Pons (tissue), 1 donor: Measurements from ENCODE around the gene TENT5C.

Experiments used
- DNase-seq: peaks from one replicate; pipeline ENCODE4 v3.0.0-alpha.2; 2016; ENCODE audit warnings: low spot score

TENT5C gene

DNA sequence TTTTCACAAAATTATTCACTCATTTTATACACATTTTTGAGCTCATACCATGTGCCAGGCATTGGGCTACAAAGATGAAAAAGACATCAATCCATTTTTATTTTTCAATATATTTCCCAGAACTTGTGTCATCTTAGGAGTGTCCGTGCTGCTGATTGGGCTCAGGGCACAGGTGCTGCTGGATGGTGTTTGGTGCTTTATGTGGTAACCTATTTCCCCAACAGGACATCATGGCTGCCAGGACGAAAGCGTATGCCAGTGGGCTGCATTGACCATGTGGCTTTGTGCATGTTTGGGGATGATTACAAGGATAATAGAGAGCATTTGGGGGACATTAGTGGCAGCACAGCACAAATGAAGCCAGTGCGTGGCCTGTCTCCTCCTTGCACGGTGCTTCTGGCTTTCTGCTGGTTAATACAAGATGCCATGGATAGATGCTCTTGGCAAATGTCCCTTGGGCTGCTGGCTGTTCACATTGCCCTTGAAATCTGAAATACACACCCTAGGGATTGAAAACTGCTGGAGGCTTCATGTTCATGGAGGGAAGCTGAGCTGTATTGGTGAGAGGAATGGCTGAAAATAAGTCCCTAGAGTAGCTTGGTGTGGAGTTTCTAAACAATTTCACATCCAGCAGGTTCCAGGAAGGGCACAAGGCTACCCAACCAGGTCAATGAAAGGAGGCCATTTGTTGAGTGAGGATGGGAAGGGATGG, 52.3 kb downstream of the TENT5C start:
- no peak for DNase-seq

DNA sequence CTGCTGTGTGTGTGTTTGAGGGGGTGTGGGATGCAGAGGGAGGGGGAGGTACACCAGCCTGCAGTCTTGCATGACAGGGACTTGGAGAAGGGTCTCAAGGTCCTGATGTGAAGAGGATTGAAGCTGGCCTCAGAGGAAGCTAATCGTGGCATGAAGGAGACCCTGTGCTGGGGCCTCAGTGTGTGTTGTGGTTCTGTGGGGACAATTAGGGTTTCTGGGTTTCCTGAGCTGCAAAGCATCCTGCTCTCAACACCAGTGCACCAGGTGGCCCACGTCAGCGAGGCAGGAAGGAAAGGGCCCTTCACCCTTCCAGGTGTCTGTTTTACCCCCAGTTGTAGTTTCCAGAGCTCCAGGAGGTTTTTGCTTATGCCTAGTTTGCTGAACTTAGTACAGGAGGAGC, 52.8 kb downstream of the TENT5C start:
- no peak for DNase-seq

DNA sequence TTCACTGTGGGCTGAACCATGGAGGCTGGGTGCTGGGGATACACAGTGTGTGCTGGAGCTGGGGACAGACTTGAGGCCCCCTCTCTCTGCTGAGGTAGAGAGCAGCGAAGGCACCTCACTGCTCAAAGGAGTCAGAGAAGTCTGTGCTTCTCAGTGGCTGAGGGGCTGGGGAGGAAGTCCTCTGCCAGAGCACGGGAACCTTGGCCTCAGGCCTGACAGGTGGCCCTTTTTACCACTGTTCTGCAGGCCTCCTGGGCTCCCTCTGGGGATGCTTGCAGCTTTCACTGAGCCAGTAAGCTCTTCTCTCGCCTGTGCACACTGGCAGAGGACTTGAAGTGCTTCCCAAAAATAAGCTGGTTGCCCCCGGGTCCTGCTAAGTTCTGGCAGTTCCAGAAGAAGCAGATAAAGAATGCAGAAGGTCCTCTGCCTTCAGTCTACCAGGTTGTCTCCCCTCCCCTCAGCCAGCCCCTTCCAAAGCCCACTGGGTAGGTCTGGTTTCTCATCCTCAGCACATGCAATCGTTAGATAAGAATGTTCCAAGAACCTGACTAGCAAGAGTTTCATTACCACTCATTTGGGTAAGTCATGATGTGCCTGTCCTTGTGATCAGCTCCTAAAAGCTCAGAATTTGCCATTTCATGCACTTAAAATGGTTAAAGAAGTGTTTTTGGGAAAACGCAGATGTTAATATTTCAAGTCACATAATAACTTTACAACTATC, 53.9 kb downstream of the TENT5C start:
- DNase-seq, result no peak

DNA sequence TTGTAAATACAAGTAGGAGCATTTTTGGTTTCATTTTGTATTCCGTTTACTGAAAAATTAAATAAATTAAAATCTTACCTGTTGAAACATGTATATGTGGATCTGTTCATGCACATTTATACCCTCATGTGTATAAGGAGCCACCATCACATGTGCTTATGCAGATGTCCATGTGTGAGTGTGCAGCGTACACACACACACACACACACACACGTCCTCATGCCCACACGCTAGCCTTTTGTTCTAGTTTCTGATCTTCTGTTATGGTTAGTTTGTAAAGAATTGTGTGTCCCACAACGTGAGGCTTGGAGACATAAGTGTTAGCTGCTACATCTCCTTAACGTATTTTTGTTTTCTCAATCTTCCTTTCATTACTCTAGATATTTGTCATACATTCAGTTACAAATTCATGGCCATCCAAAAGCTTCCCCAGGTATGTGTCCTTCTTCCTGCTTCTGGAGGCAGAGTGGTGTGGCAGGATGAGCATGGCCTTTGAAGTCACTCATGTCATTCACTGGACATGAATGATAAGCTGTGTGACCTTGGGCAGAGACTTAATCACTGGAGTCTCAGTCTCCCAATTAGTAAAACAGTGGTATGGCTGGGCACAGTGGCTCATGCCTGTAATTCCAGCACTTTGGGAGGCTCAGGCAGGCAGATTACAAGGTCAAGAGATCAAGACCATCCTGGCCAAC, 54.6 kb downstream of the TENT5C start:
- DNase-seq, result no peak

DNA sequence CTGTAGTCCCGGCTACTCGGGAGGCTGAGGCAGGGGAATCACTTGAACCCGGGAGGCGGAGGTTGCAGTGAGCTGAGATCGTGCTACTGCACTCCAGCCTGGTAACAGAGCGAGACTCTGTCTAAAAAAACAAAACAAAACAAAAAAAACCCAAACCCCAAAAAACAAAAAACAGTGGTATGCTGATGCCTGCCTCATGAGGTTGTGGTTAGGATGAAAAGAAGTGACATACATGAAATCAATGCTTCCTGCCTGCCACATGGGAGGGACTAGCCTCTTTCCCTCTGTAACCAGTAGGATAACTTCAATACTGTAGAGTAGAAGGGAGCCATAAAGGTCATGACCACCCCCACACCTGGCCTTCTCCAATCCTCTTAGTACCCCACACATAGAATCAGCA, 55.2 kb downstream of the TENT5C start:
- no peak for DNase-seq

DNA sequence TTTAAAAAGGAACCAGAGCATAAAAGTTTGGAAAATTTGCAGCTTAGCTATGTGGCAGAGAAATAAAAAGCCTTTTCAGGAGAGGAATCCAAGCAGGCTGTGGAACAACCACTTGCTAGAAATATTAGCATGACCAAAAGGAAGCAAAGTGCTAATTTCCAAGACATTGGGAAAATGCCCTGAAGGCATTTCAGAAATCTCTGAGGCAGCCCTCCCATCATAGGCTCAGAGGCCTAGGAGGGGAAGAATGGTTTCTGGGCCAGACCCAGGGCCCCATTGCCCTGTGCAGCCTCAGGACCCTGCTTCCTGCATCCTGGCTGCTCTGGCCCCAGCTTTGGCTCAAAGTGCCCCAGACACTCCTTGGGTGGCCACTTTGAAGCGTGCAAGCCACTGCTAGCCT, 56.8 kb downstream of the TENT5C start:
- DNase-seq, result no peak

DNA sequence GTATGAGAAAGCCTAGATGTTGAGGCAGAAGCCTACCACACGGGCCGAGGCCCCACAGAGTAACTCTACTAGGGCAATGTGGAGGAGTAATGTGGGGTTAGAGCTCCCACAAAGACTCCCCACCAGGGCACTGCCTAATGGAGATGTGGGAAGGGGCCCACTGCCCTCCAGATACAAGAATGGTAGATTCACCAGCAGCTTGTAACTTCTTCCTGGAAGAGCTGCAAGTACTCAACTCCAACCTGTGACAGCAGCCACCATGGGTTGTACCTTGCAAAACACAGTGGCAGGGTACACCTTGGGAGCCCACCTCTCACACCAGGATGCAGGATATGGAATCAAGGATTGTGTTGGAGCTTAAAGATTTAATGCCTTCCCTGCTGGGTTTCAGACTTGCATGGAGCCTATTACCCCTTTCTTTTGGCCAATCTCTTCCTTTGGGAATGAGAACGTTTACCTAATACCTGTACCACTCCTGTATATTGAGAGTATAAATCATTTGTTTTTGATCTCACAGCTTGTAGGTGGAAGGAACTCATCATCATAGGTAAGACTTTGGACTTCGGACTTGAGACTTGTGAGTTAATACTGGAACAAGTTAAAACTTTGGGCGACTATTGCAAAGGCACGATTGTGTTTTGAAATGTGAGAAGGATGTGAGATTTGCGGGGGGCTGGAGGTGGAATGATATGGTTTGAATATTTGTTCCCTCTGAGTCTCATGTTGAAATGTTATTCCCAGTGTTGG, 57.5 kb downstream of the TENT5C start:
- no peak for DNase-seq

DNA sequence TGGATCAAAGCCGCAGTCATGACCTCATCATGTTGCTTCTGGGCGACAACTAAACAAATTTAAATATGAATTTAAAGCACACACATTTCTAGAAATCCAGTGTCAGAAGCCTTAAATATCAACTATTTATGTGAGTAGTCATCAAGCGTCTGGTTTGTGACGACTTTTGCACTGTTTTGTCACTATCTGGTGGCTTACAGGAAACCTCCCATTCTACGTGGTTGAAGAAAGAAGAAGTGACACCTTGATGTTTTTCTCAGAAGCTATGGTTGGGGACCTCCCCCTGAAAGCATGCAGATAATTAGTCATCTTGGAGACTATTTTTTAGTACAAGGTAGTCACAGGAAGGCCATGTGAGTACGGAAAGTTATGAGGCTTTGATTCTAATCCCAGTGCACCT, 58.5 kb downstream of the TENT5C start:
- no peak for DNase-seq

DNA sequence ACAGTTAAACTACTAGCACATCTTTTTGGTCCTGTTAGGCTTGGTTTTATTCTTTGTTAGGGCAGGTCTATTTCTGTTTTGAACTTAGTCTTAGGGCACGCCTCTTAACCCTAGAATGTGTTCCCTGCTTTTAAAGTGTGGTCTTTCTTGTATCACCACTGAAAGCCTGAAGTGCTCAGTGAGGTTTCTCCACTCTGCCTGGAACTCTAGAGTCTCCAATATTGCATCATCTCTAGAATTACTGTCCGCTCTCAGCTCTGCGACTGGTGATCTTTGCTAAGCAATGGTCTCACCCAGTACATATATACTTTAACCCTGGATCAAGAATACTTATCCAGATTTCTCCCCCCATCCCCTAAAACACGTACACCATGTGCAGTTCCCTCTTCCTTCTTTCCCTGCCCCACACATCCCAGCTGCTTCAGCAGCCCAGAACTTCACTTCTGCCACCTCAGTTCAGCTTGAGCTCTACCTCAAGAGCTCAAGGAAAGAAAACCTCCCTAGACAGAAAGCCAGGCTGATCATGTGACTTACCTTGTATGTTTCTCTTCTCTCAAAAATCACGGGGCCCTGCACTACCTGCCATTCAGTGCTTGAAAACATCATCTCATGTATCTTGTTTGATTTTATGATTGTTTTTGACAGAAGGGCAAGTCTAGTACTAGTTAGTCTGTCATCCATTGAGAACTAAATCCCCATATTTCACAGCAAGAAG, 59.9 kb downstream of the TENT5C start:
- DNase-seq, result no peak

DNA sequence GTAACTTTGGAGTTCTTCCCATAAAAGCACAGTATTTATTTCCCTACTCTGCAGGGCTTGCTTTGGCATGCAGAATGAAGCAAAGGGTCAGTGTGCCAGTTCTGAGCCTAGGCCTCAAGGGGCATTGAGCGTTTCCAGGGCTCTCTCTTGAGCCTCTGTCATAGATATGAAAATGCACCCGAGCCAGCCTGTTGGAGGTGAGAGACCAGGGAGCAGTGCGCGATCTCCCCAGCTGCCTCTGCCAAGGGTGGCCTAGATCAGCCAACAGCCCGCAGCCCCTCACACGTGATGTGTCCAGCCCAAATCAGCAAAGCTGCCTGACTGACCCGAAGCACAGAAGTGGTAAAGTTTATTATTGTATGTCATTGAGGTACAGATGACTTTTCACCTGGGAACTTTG, 63.7 kb downstream of the TENT5C start:
- no peak for DNase-seq

DNA sequence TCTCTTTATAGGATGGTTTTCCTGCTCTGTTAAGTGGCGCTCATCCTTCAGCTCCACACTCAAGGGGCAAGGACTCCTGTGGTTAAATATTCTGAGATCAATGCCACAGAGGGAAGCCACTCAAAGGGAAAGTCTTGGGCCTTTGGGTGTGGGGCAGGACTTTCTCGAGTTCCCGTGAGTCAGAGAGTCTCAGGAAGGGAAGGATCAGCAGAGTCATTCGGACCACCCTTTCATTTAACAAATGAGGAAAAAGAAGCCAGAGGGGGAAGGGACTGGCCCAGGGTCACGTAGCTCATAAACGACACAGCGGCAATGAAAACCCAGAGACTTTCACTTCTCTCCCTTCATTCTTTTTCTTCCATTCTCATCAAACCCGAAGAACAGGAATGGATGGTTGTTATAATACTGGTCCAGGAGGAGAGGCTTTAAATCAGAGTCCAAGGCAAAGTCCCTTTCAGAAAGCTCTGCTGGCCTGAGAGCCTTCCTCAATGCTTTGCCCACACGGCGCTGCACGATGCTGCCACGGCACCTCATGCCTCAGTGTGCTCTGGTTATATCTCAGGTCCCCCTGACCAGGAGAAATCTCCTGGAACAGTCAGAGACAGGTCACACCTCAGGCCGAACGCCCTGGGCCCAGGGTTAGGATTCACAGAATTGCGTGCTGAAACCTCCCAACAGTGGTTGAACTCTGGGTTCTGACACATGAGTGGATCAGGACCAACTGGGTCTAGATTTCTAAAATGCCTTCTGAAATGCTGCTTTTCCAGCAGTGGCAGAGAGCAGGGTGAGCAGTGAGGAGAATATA, 65.3 kb downstream of the TENT5C start:
- no peak for DNase-seq

DNA sequence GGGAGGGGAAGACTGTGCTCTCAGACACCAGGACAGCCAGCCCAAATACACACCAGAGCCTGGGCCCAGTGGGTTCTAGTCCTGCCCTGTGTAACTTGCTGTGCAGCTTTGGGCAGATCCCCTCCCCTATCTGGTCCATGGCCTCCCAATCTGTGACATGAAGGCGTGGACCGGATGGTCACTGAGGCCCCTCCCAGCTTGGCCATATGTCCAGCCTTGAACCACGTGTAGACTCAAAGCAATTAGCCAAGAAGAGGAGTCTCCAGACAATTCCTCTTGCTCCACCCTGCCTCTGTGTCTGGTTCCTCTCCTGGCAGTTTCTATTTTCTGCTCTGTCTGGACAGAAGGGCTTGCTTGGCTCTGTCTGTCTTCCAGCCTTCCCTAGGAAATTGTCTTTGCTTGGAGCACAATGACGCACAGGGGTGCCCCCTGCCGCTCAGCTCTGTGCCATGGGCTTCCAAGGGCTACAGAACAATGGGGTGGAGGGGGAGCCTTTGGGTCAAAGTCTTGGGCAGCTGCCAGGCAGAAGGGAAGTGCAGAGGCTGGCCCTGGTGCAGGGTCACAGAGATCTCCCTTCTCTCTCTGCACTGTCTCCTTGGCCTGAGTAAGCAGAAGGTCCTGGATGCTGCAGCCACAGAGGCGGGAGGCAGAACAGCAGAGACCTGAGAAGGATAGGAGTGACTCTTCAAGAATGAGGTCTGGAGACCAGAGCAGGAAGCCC, 66.1 kb downstream of the TENT5C start:
- peak; percentile 53 for DNase-seq

DNA sequence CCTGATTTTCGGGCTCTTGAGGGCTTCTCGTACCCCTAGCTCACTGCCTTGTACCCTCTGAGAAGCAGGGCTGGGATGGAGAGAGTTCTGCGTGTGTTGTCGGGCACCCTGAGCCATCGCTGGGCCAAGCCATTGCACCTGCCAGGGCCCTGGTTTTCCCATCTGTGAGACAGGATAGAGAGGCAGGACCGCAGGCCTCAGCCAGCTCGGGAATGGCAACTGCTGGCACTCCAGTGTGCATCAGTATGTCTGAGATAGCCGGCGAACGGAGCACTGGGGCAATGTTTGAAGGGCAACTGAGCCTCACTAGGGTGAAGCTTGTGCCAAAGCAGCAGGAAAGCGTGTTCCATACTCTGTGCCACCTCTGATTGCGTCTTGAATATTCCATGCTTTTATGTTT, 66.9 kb downstream of the TENT5C start:
- DNase-seq, result no peak

DNA sequence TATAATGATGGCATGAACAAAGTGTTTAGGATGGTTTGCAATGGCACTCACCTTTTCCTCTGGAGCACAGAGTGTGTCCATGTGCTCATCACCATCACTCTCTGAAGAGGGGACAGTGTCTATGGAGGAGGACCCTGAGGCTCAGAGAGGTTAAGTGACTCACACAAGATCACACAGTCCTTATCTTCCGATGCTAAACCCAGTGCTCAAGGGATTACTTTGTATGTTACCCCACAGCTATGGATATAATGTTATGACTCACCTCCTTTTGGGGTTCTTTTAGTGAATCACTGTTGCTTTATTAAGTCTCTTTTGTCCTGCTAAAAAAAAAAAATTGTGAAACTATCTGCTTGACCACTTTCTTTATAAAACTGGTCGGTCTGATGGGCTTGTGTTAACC, 67.6 kb downstream of the TENT5C start:
- no peak for DNase-seq

DNA sequence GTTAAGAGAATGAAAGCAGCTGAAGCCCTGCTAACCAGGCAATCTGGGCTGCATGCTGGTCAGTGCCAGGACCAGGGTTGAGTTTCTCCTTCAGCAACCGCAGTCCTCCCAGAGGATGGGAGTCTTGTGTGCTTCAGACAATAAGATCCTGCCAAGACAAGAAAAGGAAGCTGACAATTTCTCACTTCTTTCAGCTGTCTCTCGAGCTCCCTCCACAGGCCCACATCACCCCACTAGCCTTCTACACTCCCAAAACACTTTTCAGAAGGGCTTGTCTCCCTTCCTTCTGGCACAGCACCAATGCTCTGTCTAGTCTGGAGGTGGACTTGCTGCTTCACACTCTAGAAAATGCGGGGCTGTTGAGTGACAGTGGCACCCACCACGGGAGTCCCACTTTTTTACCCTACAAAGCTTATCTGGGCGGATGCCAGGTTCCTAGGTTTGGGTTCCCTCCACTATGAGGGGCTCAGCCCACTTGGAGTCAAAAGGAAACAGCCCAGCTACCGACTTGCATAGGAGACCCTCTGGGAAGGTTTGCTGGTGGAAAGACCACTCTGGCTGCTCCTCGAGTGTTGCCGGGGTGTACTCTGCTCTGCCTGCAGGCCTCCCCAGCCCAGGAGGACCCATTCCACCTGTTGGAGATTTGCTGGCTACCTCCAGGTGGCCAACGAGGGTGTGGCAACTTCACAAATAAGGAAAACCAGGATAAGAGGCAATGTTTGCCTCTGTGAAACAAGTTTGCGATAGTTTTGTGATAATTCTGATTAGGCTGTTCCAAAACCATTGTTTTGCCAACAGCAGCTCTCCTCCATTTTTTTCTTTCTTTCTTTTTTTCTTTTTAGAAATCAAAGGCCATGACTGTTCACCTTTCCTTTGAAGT, 68.9 kb downstream of the TENT5C start:
- DNase-seq, result no peak

DNA sequence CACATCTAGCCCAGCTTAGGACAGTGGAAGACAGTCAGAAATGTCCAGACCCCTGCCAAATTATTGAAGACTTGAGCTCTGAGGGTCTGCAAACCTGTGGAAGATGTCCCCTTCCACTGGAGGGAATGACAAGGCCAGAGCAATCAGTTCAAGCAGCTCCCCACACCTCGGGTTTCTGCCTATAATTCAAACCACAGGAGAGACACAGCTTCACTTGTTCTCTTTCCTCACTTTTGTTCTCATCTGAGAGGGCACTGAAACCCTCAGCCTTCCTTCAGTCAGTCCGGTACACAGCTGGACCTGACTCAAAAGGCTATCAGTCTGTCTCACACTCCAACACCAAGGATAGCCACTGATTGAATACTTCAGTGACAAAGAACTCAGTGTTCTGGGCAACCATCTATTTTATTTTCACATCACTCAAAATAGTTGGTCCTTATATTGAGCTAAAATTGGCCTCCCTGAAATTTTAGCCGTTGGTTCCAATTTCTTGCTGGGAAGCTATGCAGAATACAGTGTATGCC, 70.1 kb downstream of the TENT5C start:
- peak; percentile 11 for DNase-seq

DNA sequence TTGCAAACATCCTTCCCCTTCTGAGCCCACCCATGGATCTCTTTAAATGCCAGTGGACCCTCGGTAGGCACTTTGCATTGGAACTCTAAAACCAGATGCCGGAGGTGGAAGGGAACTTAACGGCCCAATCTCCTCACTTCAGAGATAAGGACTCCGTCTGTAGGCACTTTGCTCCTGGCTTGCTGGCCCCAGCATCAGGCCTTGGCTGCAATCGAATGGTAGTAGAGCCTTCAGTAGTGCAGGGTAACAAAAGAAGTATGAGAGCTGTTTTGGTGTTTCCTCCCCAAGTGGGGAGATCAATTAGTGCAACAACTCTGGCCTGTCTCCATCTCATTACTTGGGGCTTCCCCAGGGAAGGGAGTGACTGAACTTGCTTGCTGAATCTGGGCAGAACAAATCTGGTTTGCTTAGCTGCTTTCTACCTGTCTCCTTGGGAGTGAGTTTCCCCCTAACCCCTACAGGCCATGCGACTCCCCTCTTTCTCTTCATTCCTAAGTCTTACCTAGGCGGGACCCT, 70.8 kb downstream of the TENT5C start:
- DNase-seq, result no peak
